Thoracic aorta (tissue), 2 donors: Measurements from ENCODE around the gene CLCNKA. TPM values are rescaled to one million over a fixed set of nuclear protein-coding genes. Genes with fewer than 3 reads are reported as not detected.
"Not testable (repeated sequence)": the region's sequence is repeated elsewhere in the genome, so short reads cannot be mapped to it uniquely, and the experiment has no call there.

Experiments used
- ATAC-seq: fragments of 150-250 bp; one replicate; pipeline ENCODE4 v1.8.0; 2017; ENCODE audit warnings: low read depth; ENCODE audit not compliant: insufficient number of reproducible peaks, low FRiP score
- DNase-seq: peaks from one replicate; pipeline ENCODE4 v3.0.0-alpha.2; 2020; ENCODE audit warnings: low spot score
- H3K27ac ChIP-seq, 2 donors: fragments of 200-600 bp; sonication (generic); 1 replicate in 1 of 2; 2 replicates in 1 of 2; pipeline ENCODE4 v1.5.1; 2016; ENCODE audit warnings: mild to moderate bottlenecking in 2 of 2, moderate library complexity in 2 of 2
- H3K27me3 ChIP-seq: fragments of 200-600 bp; sonication (generic); replicated peaks from 2 replicates; pipeline ENCODE4 v1.6.0; 2016; ENCODE audit warnings: mild to moderate bottlenecking; ENCODE audit not compliant: insufficient read depth
- H3K36me3 ChIP-seq: fragments of 200-600 bp; sonication (generic); one replicate; pipeline ENCODE4 v1.5.1; 2016
- H3K4me1 ChIP-seq, 2 donors: fragments of 200-600 bp; sonication (generic); 1 replicate in 1 of 2; 2 replicates in 1 of 2; pipeline versions ENCODE4 v1.5.1 to v1.6.0; 2016; ENCODE audit warnings: low read depth in 2 of 2, mild to moderate bottlenecking in 1 of 2; ENCODE audit not compliant: control insufficient read depth in 1 of 2
- H3K4me3 ChIP-seq: fragments of 200-600 bp; sonication (generic); 2 replicates; pipeline ENCODE4 v1.5.1; 2016; ENCODE audit warnings: mild to moderate bottlenecking
- H3K9me3 ChIP-seq: fragments of 200-600 bp; sonication (generic); 2 replicates; pipeline ENCODE4 v1.5.1; 2016
- CTCF ChIP-seq: fragments of 200-600 bp; sonication (generic); IDR thresholded peaks from one replicate; pipeline ENCODE4 v1.5.1; 2019; ENCODE audit warnings: antibody characterized with exemption
- total RNA-seq, 2 donors: library from RNA; depleted of rRNA; stranded (reverse); fragments of >200 nt; gene quantifications; one replicate each; pipeline versions ENCODE4 v1.1.0 to v1.2.3, GENCODE V29; 2016

The CLCNKA gene
- total RNA-seq, 2 donors from 2014 or later = 4.7 TPM; not detected in 1

GRCh38 chr1:16038620-16038912 lies 16.7 kb downstream of the CLCNKA start:
- no peak overlapping the region for H3K4me3 ChIP-seq
- no peak overlapping the region for H3K27ac ChIP-seq
- H3K9me3 ChIP-seq = no peaks in the 10 kb centered on the region
- H3K27me3 ChIP-seq = no peaks in the 10 kb centered on the region
- H3K4me1 ChIP-seq = no peaks in the 10 kb centered on the region
- DNase-seq (no peak), ATAC-seq (no peak)
- TF ChIP-seq CTCF = no peak
- no peaks in the 10 kb centered on the region for H3K36me3 ChIP-seq

- not testable (repeated sequence) for ATAC-seq, H3K36me3 ChIP-seq, H3K27ac ChIP-seq, H3K27me3 ChIP-seq, H3K4me3 ChIP-seq, H3K4me1 ChIP-seq, H3K9me3 ChIP-seq, DNase-seq
Observed at GRCh38 chr1:16039871-16040270, 18.0 kb downstream of the CLCNKA start.

GRCh38 chr1:16041200-16041599 lies 19.4 kb downstream of the CLCNKA start:
- no peak for TF ChIP-seq CTCF
- DNase-seq (no peak), ATAC-seq (no peak)
- Histone ChIP-seq H3K27me3 (no peaks in the 10 kb centered on the region), H3K36me3 (no peaks in the 10 kb centered on the region), H3K27ac (no peak overlapping the region), H3K9me3 (no peaks in the 10 kb centered on the region), H3K4me1 (no peaks in the 10 kb centered on the region), H3K4me3 (no peak overlapping the region)

- H3K27ac ChIP-seq = no peak overlapping the region
- DNase-seq (no peak), ATAC-seq (no peak)
- no peaks in the 10 kb centered on the region for H3K27me3 ChIP-seq
- no peak for TF ChIP-seq CTCF
- no peaks in the 10 kb centered on the region for H3K9me3 ChIP-seq
- H3K4me1 ChIP-seq = no peaks in the 10 kb centered on the region
- H3K4me3 ChIP-seq = no peak overlapping the region
- H3K36me3 ChIP-seq = no peaks in the 10 kb centered on the region
Observed at GRCh38 chr1:16042096-16042495, 20.3 kb downstream of the CLCNKA start.

GRCh38 chr1:16042654-16043053 lies 20.8 kb downstream of the CLCNKA start:
- ATAC-seq, H3K9me3 ChIP-seq, DNase-seq: not testable (repeated sequence)

GRCh38 chr1:16043521-16043920 lies 21.7 kb downstream of the CLCNKA start, which contains the start of gene CLCNKB:
Gene CLCNKB, plus strand, starts transcription at chr1:16043782. Its CDS starts 711 bp downstream, at chr1:16044493.
- DNase-seq (no peak), ATAC-seq (no peak)
- TF ChIP-seq CTCF = no peak
- H3K4me1 ChIP-seq = peaks cover 0 to 1% of the 10 kb centered on the region in 2 donors
- no peak within 1 kb of the TSS for H3K4me3 ChIP-seq
- no peak within 1 kb of the TSS for H3K27ac ChIP-seq
- H3K36me3 ChIP-seq = no peaks in the 10 kb centered on the region
- no peaks in the 10 kb centered on the region for H3K27me3 ChIP-seq
- no peaks in the 10 kb centered on the region for H3K9me3 ChIP-seq

More at GRCh38 chr1:16042654-16043053, 20.8 kb downstream of the CLCNKA start:
- not testable (repeated sequence) for H3K36me3 ChIP-seq, H3K4me1 ChIP-seq, H3K27me3 ChIP-seq, H3K27ac ChIP-seq, H3K4me3 ChIP-seq
